Measurements from ENCODE around the gene IL25. TPM values are rescaled to one million over a fixed set of nuclear protein-coding genes. Genes with fewer than 3 reads are reported as not detected.
A peak's percentile ranks its signal among the peaks of the same experiment; 100 is the strongest.
"Not testable (repeated sequence)": the region's sequence is repeated elsewhere in the genome, so short reads cannot be mapped to it uniquely, and the experiment has no call there.

The IL25 gene
- total RNA-seq, result not detected
- not detected for polyA plus RNA-seq

DNA sequence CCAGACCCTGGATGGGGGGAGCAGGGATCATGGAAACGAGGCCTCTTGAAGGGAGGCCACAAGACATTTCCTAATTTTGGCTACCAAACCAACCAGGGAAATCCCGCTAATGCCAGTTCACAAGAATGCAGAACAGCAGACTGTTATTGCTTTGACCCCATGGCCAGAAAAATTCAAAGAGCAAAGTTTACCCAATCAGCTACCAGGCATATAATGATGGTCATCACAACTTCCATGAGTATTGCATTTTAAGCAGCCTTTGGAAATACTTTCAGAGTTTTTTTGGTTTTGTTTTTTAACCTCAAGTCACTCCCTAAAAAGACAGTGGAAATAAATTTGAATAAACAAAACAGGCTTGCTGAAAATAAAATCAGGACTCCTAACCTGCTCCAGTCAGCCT is at the start of gene IL25:
IL25 (plus strand) TSS at position 301 of the 400 bp plus-strand sequence.
- H3K36me3 Mint-ChIP-seq, result no peaks in the 10 kb centered on the region
- DNase-seq, result no peak
- Histone ChIP-seq H3K27me3 (ENCODE audit: control insufficient read depth, insufficient read depth, low read length) (peaks cover 3% of the 10 kb centered on the region), H3K4me1 (ENCODE audit: control insufficient read depth, insufficient read depth, low read length, poor library complexity, severe bottlenecking) (no peaks in the 10 kb centered on the region), H3K9me3 (ENCODE audit: control insufficient read depth in 2 of 2, low read length in 2 of 2) (no peaks in the 10 kb centered on the region), H3K4me3 (ENCODE audit: low read depth, low read length) (no peak within 1 kb of the TSS), H3K36me3 (ENCODE audit: control insufficient read depth, insufficient read depth, low read length) (no peaks in the 10 kb centered on the region), H3K27ac (ENCODE audit: insufficient read depth, low read length, poor library complexity, severe bottlenecking) (no peak within 1 kb of the TSS)
- ATAC-seq (ENCODE audit: low read depth in 2 of 2), result no peak
- peaks cover 14% of the 10 kb centered on the region for H3K27me3 Mint-ChIP-seq
- no peaks in the 10 kb centered on the region for H3K4me1 Mint-ChIP-seq
- no peak within 1 kb of the TSS for H3K27ac Mint-ChIP-seq
- H3K4me3 Mint-ChIP-seq, result no peak within 1 kb of the TSS
- peaks cover 0 to 2% (median 0%) of the 10 kb centered on the region in 7 donors for H3K9me3 Mint-ChIP-seq

DNA sequence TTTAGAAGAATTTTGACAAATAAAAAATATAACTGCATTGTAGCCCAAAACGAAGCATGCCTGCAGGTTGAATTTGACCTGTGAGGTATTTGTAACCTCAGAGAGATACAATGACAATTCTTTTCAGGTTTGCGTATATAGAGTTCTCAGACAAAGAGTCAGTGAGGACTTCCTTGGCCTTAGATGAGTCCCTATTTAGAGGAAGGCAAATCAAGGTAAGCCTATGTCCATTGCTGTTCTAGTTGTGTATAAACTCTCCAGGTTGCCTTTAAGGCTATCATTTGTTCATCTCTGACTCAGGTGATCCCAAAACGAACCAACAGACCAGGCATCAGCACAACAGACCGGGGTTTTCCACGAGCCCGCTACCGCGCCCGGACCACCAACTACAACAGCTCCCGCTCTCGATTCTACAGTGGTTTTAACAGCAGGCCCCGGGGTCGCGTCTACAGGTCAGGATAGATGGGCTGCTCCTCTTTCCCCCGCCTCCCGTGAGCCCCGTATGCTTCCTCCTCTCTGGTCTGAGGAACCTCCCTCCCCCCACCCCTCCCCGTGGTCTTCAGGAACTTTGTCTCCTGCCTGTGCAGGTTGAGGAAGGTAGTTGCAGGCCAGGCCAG is 48.7 kb upstream of the IL25 start:
- peak overlapping the region in 2 of 3 donors; percentile 56 to 59 for H3K27ac Mint-ChIP-seq
- Histone ChIP-seq H3K27me3 (ENCODE audit: control insufficient read depth, insufficient read depth, low read length) (no peaks in the 10 kb centered on the region), H3K4me1 (ENCODE audit: control insufficient read depth, insufficient read depth, low read length, poor library complexity, severe bottlenecking) (peaks cover 18% of the 10 kb centered on the region), H3K4me3 (ENCODE audit: low read depth, low read length) (no peak overlapping the region), H3K36me3 (ENCODE audit: control insufficient read depth, insufficient read depth, low read length) (peaks cover 30% of the 10 kb centered on the region), H3K27ac (ENCODE audit: insufficient read depth, low read length, poor library complexity, severe bottlenecking) (no peak overlapping the region), H3K9me3 (ENCODE audit: control insufficient read depth in 2 of 2, low read length in 2 of 2) (no peaks in the 10 kb centered on the region)
- H3K27me3 Mint-ChIP-seq, result no peaks in the 10 kb centered on the region
- peak overlapping the region in 1 of 4 donors; percentile 61 for H3K4me3 Mint-ChIP-seq
- ATAC-seq (ENCODE audit: low read depth in 2 of 2) (no peak), DNase-seq (no peak)
- H3K4me1 Mint-ChIP-seq, result peaks cover 6 to 38% (median 22%) of the 10 kb centered on the region in 4 donors
- no peaks in the 10 kb centered on the region for H3K9me3 Mint-ChIP-seq
- peaks cover 18% of the 10 kb centered on the region for H3K36me3 Mint-ChIP-seq

GRCh38 chr14:23324455-23324846 is 48.2 kb upstream of the IL25 start:
- Mint-ChIP-seq H3K4me1 (peaks cover 6 to 38% (median 22%) of the 10 kb centered on the region in 4 donors), H3K4me3 (no peak overlapping the region), H3K27me3 (no peaks in the 10 kb centered on the region), H3K9me3 (no peaks in the 10 kb centered on the region), H3K27ac (peak overlapping the region in 1 of 3 donors; percentile 56), H3K36me3 (peaks cover 18% of the 10 kb centered on the region)
- Histone ChIP-seq H3K9me3 (ENCODE audit: control insufficient read depth in 2 of 2, low read length in 2 of 2) (no peaks in the 10 kb centered on the region), H3K27ac (ENCODE audit: insufficient read depth, low read length, poor library complexity, severe bottlenecking) (peak overlapping the region; percentile 8), H3K27me3 (ENCODE audit: control insufficient read depth, insufficient read depth, low read length) (no peaks in the 10 kb centered on the region), H3K4me1 (ENCODE audit: control insufficient read depth, insufficient read depth, low read length, poor library complexity, severe bottlenecking) (peaks cover 18% of the 10 kb centered on the region), H3K36me3 (ENCODE audit: control insufficient read depth, insufficient read depth, low read length) (peaks cover 30% of the 10 kb centered on the region), H3K4me3 (ENCODE audit: low read depth, low read length) (no peak overlapping the region)
- DNase-seq (no peak), ATAC-seq (ENCODE audit: low read depth in 2 of 2) (no peak)

DNA sequence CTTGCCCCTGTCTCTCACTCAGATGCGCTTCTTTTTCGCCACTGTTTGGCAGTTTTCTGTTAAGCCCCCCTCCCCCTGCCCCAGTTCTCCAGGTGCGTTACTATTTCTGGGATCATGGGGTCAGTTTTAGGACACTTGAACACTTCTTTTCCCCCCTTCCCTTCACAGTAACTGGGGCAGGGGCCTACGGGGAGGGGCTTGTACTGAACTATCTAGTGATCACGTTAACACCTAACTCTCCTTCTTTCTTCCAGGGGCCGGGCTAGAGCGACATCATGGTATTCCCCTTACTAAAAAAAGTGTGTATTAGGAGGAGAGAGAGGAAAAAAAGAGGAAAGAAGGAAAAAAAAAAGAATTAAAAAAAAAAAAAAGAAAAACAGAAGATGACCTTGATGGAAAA is 47.6 kb upstream of the IL25 start:
- DNase-seq (no peak), ATAC-seq (ENCODE audit: low read depth in 2 of 2) (no peak)
- no peak overlapping the region for H3K4me3 ChIP-seq (ENCODE audit: low read depth, low read length)
- peaks cover 30% of the 10 kb centered on the region for H3K36me3 ChIP-seq (ENCODE audit: control insufficient read depth, insufficient read depth, low read length)
- H3K27me3 ChIP-seq (ENCODE audit: control insufficient read depth, insufficient read depth, low read length), result no peaks in the 10 kb centered on the region
- H3K9me3 Mint-ChIP-seq, result no peaks in the 10 kb centered on the region
- H3K27me3 Mint-ChIP-seq, result no peaks in the 10 kb centered on the region
- H3K36me3 Mint-ChIP-seq, result peaks cover 15% of the 10 kb centered on the region
- no peak overlapping the region for H3K27ac Mint-ChIP-seq
- H3K4me1 Mint-ChIP-seq, result peaks cover 6 to 34% (median 20%) of the 10 kb centered on the region in 4 donors
- H3K4me3 Mint-ChIP-seq, result no peak overlapping the region
- H3K27ac ChIP-seq (ENCODE audit: insufficient read depth, low read length, poor library complexity, severe bottlenecking), result peak overlapping the region; percentile 8
- H3K9me3 ChIP-seq (ENCODE audit: control insufficient read depth in 2 of 2, low read length in 2 of 2), result no peaks in the 10 kb centered on the region
- peaks cover 18% of the 10 kb centered on the region for H3K4me1 ChIP-seq (ENCODE audit: control insufficient read depth, insufficient read depth, low read length, poor library complexity, severe bottlenecking)

- not testable (repeated sequence) for H3K27ac ChIP-seq (ENCODE audit: insufficient read depth, low read length, poor library complexity, severe bottlenecking); H3K27me3 Mint-ChIP-seq; H3K27me3 ChIP-seq (ENCODE audit: control insufficient read depth, insufficient read depth, low read length); H3K4me3 ChIP-seq (ENCODE audit: low read depth, low read length); H3K9me3 Mint-ChIP-seq; H3K9me3 ChIP-seq (ENCODE audit: control insufficient read depth in 2 of 2, low read length in 2 of 2); DNase-seq; ATAC-seq (ENCODE audit: low read depth in 2 of 2)
- Mint-ChIP-seq H3K36me3 (peaks cover 15% of the 10 kb centered on the region), H3K4me1 (peaks cover 6 to 27% (median 18%) of the 10 kb centered on the region in 4 donors), H3K27ac (peak overlapping the region in 1 of 3 donors; percentile 69), H3K4me3 (peak overlapping the region in 2 of 4 donors; percentile 30 to 62)
- Histone ChIP-seq H3K4me1 (ENCODE audit: control insufficient read depth, insufficient read depth, low read length, poor library complexity, severe bottlenecking) (peaks cover 13% of the 10 kb centered on the region), H3K36me3 (ENCODE audit: control insufficient read depth, insufficient read depth, low read length) (peaks cover 30% of the 10 kb centered on the region)
These were observed 46.9 kb upstream of the IL25 start for GRCh38 chr14:23325746-23326145.

GRCh38 chr14:23326491-23327332 is 45.9 kb upstream of the IL25 start:
- Histone ChIP-seq H3K9me3 (ENCODE audit: control insufficient read depth in 2 of 2, low read length in 2 of 2) (no peaks in the 10 kb centered on the region), H3K27me3 (ENCODE audit: control insufficient read depth, insufficient read depth, low read length) (no peaks in the 10 kb centered on the region), H3K4me3 (ENCODE audit: low read depth, low read length) (no peak overlapping the region), H3K27ac (ENCODE audit: insufficient read depth, low read length, poor library complexity, severe bottlenecking) (no peak overlapping the region), H3K4me1 (ENCODE audit: control insufficient read depth, insufficient read depth, low read length, poor library complexity, severe bottlenecking) (peaks cover 13% of the 10 kb centered on the region), H3K36me3 (ENCODE audit: control insufficient read depth, insufficient read depth, low read length) (peaks cover 30% of the 10 kb centered on the region)
- Mint-ChIP-seq H3K4me3 (peak overlapping the region in 1 of 4 donors; percentile 62), H3K36me3 (peaks cover 15% of the 10 kb centered on the region), H3K9me3 (no peaks in the 10 kb centered on the region), H3K4me1 (peaks cover 6 to 21% (median 18%) of the 10 kb centered on the region in 4 donors), H3K27ac (no peak overlapping the region), H3K27me3 (no peaks in the 10 kb centered on the region)
- no peak for ATAC-seq (ENCODE audit: low read depth in 2 of 2)
- DNase-seq, result no peak

DNA sequence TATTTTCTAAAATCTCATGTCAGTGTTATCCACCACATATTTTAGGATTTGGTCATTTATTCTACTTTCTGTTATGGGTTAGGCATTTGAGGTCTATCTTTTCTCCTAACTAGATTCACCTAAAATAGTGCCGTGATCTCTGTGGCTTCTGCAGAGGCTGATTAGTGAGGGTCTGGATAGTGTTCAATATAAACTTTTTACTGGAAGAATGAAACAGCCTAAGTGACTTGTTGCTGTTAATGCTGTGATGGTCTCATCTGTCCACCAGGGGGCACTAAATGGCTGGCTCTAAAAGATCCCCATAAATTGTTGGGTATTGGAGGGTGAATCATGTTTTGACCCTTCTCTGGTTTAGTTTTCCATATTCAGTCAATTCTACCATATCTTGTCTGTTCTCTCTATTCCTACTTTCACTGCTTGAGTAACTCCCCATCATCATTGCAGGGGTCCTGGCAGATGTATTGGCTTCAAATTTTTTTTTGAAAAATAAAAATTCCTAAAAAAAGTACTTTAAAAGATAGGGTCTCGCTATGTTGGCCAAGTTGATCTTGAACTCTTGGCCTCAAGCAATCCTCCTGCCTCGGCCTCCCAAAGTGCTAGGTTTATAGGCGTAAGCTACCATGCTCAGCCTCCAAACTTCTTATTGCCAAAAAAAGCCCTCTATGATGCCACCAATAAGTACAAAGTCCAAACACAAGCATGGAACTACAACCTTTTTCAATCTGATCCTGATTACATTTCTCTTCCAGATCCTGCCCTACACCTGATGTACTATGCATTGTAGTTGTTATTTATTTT is 44.5 kb upstream of the IL25 start:
- peaks cover 3 to 8% (median 5%) of the 10 kb centered on the region in 4 donors for H3K4me1 Mint-ChIP-seq
- no peaks in the 10 kb centered on the region for H3K9me3 Mint-ChIP-seq
- Histone ChIP-seq H3K9me3 (ENCODE audit: control insufficient read depth in 2 of 2, low read length in 2 of 2) (no peaks in the 10 kb centered on the region), H3K36me3 (ENCODE audit: control insufficient read depth, insufficient read depth, low read length) (peaks cover 27% of the 10 kb centered on the region), H3K27me3 (ENCODE audit: control insufficient read depth, insufficient read depth, low read length) (no peaks in the 10 kb centered on the region), H3K4me1 (ENCODE audit: control insufficient read depth, insufficient read depth, low read length, poor library complexity, severe bottlenecking) (peaks cover 1% of the 10 kb centered on the region), H3K27ac (ENCODE audit: insufficient read depth, low read length, poor library complexity, severe bottlenecking) (no peak overlapping the region), H3K4me3 (ENCODE audit: low read depth, low read length) (no peak overlapping the region)
- peak; percentile 65 to 70 for ATAC-seq (ENCODE audit: low read depth in 2 of 2)
- peaks cover 11% of the 10 kb centered on the region for H3K36me3 Mint-ChIP-seq
- H3K4me3 Mint-ChIP-seq, result peak overlapping the region in 1 of 4 donors; percentile 63
- peak; percentile 49 to 79 (median 62) for DNase-seq
- H3K27ac Mint-ChIP-seq, result peak overlapping the region in 1 of 3 donors; percentile 40
- H3K27me3 Mint-ChIP-seq, result no peaks in the 10 kb centered on the region

Data from CD4-positive, CD25-positive, alpha-beta regulatory T cell (primary cell).